GM12872 (cell line): ENCODE measurements around the gene ERGIC3.

Experiments used
- TF ChIP-seq, protein P1 (sequence below): IDR thresholded peaks from 3 replicates; pipeline ENCODE4 v1.5.1; 2011; ENCODE audit warnings: low read depth, mild to moderate bottlenecking, low read length, moderate library complexity; ENCODE audit not compliant: insufficient read depth

Gene ERGIC3

DNA sequence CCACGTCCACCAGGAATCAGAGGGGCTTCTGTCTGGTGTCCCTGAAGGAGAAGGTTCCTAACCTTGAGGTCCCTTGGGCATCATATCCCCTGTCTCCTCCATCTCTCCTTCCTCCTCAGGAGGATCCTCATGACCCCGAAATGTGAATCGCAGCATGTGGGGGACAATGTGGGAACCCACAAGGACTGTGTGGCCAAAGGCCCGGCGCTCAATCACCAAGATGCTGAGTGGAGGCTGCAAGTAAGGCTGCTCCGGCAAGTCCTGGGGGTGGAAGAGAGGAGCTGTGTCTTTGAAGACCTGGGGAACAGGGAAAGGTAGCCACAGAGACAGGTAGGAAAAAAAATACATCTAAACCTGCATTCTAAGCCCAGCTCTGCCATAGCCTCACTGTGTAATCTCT is 37.3 kb downstream of the ERGIC3 start:
- TF ChIP-seq, protein P1, sequence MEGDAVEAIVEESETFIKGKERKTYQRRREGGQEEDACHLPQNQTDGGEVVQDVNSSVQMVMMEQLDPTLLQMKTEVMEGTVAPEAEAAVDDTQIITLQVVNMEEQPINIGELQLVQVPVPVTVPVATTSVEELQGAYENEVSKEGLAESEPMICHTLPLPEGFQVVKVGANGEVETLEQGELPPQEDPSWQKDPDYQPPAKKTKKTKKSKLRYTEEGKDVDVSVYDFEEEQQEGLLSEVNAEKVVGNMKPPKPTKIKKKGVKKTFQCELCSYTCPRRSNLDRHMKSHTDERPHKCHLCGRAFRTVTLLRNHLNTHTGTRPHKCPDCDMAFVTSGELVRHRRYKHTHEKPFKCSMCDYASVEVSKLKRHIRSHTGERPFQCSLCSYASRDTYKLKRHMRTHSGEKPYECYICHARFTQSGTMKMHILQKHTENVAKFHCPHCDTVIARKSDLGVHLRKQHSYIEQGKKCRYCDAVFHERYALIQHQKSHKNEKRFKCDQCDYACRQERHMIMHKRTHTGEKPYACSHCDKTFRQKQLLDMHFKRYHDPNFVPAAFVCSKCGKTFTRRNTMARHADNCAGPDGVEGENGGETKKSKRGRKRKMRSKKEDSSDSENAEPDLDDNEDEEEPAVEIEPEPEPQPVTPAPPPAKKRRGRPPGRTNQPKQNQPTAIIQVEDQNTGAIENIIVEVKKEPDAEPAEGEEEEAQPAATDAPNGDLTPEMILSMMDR = no peak

DNA sequence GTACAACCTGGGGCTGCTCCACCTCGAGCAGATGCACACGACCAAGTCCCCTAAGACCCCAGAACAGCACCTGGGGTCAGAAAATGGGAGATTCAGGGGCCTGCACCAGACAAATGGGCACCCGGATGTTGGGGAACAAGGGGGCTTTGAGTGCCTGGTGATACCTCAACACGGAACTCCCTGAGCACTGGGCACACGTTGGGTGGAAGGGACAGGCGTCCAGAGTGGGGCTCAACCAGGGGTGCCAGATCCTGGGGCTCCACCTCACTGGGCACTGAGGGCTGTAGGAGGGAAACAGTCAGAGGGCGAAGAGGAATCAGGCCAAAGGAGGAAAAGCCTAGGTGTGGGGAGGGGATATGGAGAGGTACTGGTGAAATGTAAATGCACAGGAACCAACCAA is 40.3 kb downstream of the ERGIC3 start:
- TF ChIP-seq, protein P1 = no peak

DNA sequence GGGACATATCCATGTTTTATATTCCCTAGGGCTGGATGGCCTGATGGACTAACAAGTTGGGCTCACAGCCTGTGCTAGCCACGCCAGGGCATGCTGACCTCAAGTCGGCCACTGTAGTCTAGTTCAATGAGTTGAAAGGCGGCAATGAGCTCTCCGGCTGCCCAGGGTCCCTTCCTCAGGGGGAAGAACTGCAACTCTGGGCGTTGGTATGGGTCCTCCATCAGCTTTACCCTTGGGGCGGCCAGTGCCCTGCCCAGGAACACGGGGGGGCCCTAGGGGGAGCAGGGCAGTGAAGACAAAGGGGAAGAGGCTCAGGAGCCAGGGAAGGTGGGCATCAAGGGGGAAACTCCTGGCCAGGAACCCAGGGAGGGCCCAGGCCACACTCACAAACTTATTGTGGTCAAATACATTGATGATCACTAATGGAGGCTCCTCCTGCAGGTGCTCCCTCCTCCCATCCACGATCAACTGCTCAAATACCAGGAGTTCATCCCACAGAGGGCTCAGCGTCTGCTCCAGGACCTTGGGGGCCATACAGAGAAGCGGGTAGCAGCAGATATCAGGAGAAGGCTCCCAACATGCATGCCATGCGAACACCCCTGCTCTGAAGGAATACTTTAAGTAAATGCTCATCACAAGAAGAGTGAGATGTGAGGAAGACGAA is 41.0 kb downstream of the ERGIC3 start:
- TF ChIP-seq, protein P1 = no peak

DNA sequence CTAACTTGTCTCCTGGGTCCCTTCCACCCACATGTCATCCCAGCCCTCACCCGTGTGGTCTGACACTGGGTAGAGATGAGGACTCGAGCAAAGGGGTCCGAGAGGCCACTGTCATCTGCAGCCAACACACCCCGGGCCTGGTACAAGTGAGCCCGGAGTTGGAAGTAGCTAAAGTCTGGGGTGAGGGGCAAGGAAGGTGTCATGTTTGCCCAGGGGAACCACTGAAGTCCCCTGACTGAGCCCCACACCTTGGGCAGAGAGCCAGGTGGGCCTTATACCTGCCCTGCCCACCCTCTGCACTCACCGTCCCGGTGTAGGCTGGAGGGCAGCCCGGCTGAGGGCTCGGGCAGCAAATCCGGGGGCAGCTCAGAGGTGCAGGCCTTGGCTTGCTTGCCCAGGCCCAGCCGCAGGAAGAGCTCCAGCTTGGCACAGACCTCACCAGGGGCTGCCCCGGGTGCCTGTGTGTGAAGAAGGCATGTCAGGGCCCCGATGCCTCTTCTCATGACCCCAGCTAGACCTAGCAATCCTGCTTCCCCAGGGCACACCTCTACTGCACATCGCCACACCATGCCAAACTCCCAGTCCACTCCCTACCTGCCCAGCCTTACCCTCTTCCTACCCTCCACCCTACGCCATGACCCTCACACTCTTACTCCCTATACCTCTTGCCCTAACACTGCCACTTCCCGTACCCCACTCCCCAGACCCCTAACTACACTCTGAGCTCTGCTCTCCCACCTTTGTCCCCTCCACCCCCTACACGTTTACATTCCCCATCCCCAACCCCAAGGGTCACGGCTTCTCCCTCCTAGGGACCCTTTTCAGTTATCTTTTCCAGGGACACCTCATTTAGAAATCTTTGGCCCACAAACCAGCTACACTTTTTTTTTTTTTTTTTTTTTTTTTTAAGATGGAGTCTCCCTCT is 42.0 kb downstream of the ERGIC3 start:
- TF ChIP-seq, protein P1 = no peak

DNA sequence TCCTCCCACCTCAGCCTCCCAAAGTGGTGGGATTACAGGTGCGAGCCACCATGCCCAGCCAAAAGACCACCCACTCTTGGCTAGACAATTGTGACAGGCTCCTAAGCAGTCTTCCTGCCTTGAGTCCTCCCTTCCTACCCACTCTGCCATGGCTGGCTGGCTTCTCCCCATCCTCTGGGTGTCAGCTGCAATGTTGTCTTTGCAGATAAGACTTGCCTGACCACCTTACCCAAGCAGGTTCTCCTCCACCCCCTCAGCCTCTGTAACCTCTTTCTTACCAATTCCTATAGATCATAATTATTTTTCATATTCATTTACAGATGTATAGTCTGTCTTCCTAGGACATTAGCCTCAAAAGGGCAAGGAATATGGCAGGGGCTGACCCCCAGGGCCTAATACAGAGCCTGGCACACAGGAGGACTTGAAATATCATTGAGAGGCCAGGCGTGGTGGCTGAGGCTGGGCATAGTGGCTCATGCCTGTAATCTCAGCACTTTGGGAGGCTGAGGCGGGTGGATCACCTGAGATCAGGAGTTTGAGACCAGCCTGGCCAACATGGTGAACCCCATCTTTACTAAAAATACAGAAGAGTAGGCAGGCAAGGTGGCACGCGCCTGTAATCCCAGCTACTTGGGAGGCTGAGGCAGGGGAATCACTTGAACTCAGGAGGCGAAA is 45.0 kb downstream of the ERGIC3 start:
- TF ChIP-seq, protein P1 = no peak

DNA sequence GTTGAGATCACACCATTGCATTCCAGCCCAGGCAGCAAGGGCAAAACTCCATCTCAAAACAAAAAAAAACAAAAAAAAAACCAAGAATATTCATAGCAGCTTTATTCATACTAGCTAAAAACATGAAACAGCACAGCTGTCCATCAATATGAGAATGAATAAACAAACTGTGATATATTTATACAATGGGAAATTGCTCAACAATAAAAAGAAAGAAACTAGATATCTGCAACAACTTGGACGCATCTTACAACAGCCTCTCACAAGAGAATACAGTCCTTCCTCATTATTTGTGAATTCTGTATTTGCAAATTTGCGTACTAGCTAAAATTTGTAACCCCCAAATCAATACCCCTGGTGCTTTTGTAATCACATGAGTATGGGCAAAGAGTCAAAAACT is 45.6 kb downstream of the ERGIC3 start:
- TF ChIP-seq, protein P1 = no peak

DNA sequence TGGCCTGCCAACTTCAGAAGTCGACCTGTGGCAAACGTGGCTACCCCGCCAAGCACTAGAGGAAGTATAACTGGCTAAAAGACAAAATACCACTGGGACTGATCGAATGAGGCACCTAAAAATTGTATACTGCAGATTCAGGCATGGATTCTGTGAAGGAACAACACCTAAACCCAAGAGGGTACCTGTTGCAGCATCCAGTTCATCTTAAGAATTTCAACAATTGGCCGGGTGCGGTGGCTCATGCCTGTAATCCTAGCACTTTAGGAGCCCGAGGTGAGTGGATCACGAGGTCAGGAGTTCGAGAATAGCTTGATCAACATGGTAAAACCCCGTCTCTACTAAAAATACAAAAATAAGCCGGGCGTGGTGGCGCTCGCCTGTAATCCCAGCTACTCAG is 46.5 kb downstream of the ERGIC3 start:
- TF ChIP-seq, protein P1 = no peak
